A549 (cell line): ENCODE results near the gene ALB.

Experiments used
- FOSL2 ChIP-seq, 2 experiments: fragments of 450-650 bp in 1 of 2; fragments of >200 bp in 1 of 2; sonication (Bioruptor Twin) in 1 of 2; formaldehyde crosslinking; IDR thresholded peaks; 2 replicates each; pipeline versions ENCODE4 v1.5.0 to v1.6.1; 2016 to 2020; ENCODE audit warnings: mild to moderate bottlenecking in 1 of 2, moderate library complexity in 1 of 2
- RFX5 ChIP-seq: fragments of 450-650 bp; IDR thresholded peaks from 2 replicates; pipeline ENCODE4 v1.7.1; 2014; ENCODE audit warnings: antibody characterized with exemption, mild to moderate bottlenecking, moderate library complexity
- TF ChIP-seq, protein P1 (sequence below): fragments of >200 bp; sonication (Bioruptor Twin); formaldehyde crosslinking; IDR thresholded peaks from 3 replicates; pipeline ENCODE4 v1.5.1; 2016

DNA sequence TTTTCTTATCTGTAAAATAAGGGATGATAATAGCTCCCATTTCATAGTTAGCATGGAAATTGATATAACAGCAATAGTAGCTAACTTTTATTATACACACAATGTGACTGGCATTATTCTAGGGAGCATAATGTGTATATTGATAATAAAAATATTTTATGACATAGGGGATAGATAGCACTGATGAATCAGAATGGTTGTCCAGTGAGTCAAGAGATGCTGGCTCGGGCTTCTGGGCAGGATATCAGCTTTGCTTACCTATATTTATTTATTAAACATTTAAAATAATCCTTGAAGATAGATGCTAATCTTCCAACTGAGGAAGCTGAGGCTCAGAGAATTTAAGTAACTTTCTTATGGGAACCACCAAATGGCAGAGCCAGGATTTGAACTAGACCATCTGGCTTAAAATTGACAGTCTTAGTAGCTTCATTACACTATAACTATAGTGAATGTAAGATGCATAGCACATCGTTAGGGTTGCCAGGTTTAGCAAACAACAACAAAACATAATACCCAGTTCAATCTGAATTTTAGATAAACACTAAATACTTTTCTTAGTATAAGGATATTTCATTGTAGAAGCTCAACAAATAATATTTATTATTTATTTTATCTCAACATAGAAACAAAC lies 34.6 kb downstream of the ALB start:
- TF ChIP-seq FOSL2 (IDR thresholded peaks at IDR 0.05) (no peak), FOSL2 (CRISPR knock-in tag; IDR thresholded peaks at IDR 0.05) (no peak), RFX5 (no peak)
- TF ChIP-seq, protein P1, sequence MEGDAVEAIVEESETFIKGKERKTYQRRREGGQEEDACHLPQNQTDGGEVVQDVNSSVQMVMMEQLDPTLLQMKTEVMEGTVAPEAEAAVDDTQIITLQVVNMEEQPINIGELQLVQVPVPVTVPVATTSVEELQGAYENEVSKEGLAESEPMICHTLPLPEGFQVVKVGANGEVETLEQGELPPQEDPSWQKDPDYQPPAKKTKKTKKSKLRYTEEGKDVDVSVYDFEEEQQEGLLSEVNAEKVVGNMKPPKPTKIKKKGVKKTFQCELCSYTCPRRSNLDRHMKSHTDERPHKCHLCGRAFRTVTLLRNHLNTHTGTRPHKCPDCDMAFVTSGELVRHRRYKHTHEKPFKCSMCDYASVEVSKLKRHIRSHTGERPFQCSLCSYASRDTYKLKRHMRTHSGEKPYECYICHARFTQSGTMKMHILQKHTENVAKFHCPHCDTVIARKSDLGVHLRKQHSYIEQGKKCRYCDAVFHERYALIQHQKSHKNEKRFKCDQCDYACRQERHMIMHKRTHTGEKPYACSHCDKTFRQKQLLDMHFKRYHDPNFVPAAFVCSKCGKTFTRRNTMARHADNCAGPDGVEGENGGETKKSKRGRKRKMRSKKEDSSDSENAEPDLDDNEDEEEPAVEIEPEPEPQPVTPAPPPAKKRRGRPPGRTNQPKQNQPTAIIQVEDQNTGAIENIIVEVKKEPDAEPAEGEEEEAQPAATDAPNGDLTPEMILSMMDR = no peak
